Measurements from ENCODE around the gene HECA.

DNA sequence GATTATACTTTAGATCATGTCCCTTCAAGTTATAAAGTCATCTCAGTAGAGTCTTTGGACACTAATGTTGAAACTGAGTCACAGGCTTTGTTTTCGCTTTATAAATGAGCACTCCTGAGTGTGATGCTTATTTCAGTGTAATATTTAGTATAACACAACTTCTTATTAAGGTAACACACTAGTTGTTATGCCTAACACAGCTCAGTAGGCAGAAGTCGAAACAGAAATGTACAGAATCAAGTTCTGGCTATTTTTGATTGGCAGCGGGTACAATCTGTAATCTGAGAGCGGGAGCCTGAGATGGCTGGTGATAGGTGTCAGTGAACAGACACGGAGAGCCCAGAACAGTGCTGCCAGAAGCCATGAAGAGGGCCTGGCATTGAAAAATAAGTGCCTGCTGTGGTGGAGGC lies 11.4 kb downstream of the HECA start:
- TF ChIP-seq GATA3 (IDR thresholded peaks at IDR 0.05; ENCODE audit: low read depth, low read length): no peak
- no peak for TF ChIP-seq GATA2 (IDR thresholded peaks at IDR 0.05; ENCODE audit: low read depth, low read length)

Data from SH-SY5Y (cell line).